Measurements from ENCODE around the gene LIN7A.

- TF ChIP-seq CTCF (IDR thresholded peaks at IDR 0.05; ENCODE audit: borderline replicate concordance, extremely low read depth, low read length, poor library complexity, severe bottlenecking) (no peak), EZH2 (IDR thresholded peaks at IDR 0.05; ENCODE audit: borderline replicate concordance, low read depth, low read length, severe bottlenecking) (no peak)
Observed at GRCh38 chr12:80791863-80792262, 145.9 kb downstream of the LIN7A start.
